Left ventricle myocardium inferior (tissue), 1 donor: ENCODE data around the gene CYREN. TPM values are rescaled to one million over a fixed set of nuclear protein-coding genes. Genes with fewer than 3 reads are reported as not detected.

Experiments
- DNase-seq: peaks from one replicate; pipeline ENCODE4 v3.0.0-alpha.2; 2020
- H3K27ac ChIP-seq: fragments of 200-600 bp; replicated peaks from 2 replicates; pipeline ENCODE4 v1.8.0; 2021
- H3K27me3 ChIP-seq: fragments of 200-600 bp; 2 replicates; pipeline ENCODE4 v1.8.0; 2021; ENCODE audit warnings: low read depth
- H3K36me3 ChIP-seq: fragments of 200-600 bp; 2 replicates; pipeline ENCODE4 v1.8.0; 2021
- H3K4me1 ChIP-seq: fragments of 200-600 bp; 2 replicates; pipeline ENCODE4 v1.8.0; 2021
- H3K4me3 ChIP-seq: fragments of 200-600 bp; 2 replicates; pipeline ENCODE4 v1.8.0; 2021; ENCODE audit warnings: mild to moderate bottlenecking, moderate library complexity
- H3K9me3 ChIP-seq: fragments of 200-600 bp; replicated peaks from 2 replicates; pipeline ENCODE4 v1.8.0; 2021
- intact Hi-C: fragments of 100-400 bp; cut with micrococcal nuclease; formaldehyde crosslinking; loops from one replicate; pipeline ENCODE4 v1.11.0; 2022
- microRNA-seq: library from miRNA; unstranded; fragments of <30 nt; microRNA quantifications from one replicate; pipeline ENCODE4 v1.2.0, GENCODE V29; 2020
- total RNA-seq: library from RNA; stranded (reverse); fragmentation: NEBNext Ultra II Directional; extraction: Animal tissue kit (Norgen Biotek cat#: 25700); gene quantifications from one replicate; pipeline ENCODE4 v1.2.1, GENCODE V29; 2021
- TF ChIP-seq, protein P1 (sequence below): fragments of 200-600 bp; IDR thresholded peaks from 2 replicates; pipeline ENCODE4 v1.8.0; 2021; ENCODE audit warnings: antibody characterized with exemption, mild to moderate bottlenecking, borderline replicate concordance
- donor health status: DM: no; HTN: yes; CAD: no; lungs with severe emphysema.

CYREN gene
- total RNA-seq, 1 donor from 2014 or later = 29.8 TPM

DNA sequence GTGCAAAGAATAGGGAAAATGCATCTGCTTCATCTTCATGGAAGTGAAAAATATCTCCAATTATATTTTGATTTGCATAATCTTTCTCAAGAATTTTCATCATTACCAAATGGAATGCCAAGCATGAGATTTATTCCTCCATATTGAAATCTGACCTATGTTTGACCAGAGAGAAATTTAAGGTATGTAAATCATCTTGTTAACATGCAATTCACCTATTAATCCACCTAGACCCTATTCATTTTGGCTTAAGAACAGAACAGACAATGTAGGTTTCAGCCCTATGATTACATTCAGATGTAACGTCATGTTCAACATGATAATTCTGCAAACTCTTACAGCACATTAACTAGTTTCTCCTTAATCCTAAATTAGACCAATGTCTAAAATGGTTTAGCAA is 53.4 kb downstream of the CYREN start:
- no peak for DNase-seq
- Histone ChIP-seq H3K36me3 (peaks cover 13% of the 10 kb centered on the region), H3K4me3 (no peak overlapping the region), H3K4me1 (no peaks in the 10 kb centered on the region), H3K9me3 (peaks cover 14% of the 10 kb centered on the region), H3K27me3 (no peaks in the 10 kb centered on the region), H3K27ac (no peak overlapping the region)
- intact Hi-C loops = no loop called here
- TF ChIP-seq, protein P1, sequence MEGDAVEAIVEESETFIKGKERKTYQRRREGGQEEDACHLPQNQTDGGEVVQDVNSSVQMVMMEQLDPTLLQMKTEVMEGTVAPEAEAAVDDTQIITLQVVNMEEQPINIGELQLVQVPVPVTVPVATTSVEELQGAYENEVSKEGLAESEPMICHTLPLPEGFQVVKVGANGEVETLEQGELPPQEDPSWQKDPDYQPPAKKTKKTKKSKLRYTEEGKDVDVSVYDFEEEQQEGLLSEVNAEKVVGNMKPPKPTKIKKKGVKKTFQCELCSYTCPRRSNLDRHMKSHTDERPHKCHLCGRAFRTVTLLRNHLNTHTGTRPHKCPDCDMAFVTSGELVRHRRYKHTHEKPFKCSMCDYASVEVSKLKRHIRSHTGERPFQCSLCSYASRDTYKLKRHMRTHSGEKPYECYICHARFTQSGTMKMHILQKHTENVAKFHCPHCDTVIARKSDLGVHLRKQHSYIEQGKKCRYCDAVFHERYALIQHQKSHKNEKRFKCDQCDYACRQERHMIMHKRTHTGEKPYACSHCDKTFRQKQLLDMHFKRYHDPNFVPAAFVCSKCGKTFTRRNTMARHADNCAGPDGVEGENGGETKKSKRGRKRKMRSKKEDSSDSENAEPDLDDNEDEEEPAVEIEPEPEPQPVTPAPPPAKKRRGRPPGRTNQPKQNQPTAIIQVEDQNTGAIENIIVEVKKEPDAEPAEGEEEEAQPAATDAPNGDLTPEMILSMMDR = no peak

Small RNA genes lying within 50 kb of the gene (microRNA-seq; reads per million reads assigned to microRNA genes)
- not detected for gene MIR6509

Other genes starting within 250 kb of the CYREN start
- gene AGBL3, start 184.2 kb downstream of the CYREN start, total RNA-seq = 1.5 TPM
- gene TMEM140, start 22.6 kb downstream of the CYREN start, total RNA-seq = 23.3 TPM
- 5.4 TPM for gene WDR91, start 40.8 kb upstream of the CYREN start, total RNA-seq
- gene STRA8, start 63.1 kb upstream of the CYREN start, total RNA-seq = not detected